GM21526 (cell line): ENCODE results near the gene C16orf96.

Experiments
- ATAC-seq: cut with Tn5 transposase; IDR thresholded peaks from one replicate; pipeline ENCODE4 v1.9.1; 2021; ENCODE audit warnings: moderate library complexity; ENCODE audit not compliant: unreplicated experiment, low FRiP score

C16orf96 gene

GRCh38 chr16:4599037-4599436 is 42.9 kb downstream of the C16orf96 start:
- ATAC-seq: no peak

GRCh38 chr16:4599545-4599944 is 43.4 kb downstream of the C16orf96 start:
- ATAC-seq: no peak

GRCh38 chr16:4601036-4601863 is 45.1 kb downstream of the C16orf96 start:
- no peak for ATAC-seq

- no peak for ATAC-seq
These were observed 45.7 kb downstream of the C16orf96 start for GRCh38 chr16:4601864-4602186.

- no peak for ATAC-seq
These were observed 46.2 kb downstream of the C16orf96 start for GRCh38 chr16:4602331-4602730.

GRCh38 chr16:4603624-4604170 is 47.6 kb downstream of the C16orf96 start:
- no peak for ATAC-seq

GRCh38 chr16:4604401-4604800 is 48.3 kb downstream of the C16orf96 start:
- ATAC-seq: no peak

- no peak for ATAC-seq
These were observed 50.2 kb downstream of the C16orf96 start for GRCh38 chr16:4606354-4606753.

GRCh38 chr16:4607841-4608703 is 51.9 kb downstream of the C16orf96 start:
- no peak for ATAC-seq

GRCh38 chr16:4608704-4608980 is 52.5 kb downstream of the C16orf96 start:
- no peak for ATAC-seq

- no peak for ATAC-seq
These were observed 53.3 kb downstream of the C16orf96 start for GRCh38 chr16:4609200-4610010.

- ATAC-seq: no peak
These were observed 54.2 kb downstream of the C16orf96 start for GRCh38 chr16:4610011-4611005.

- ATAC-seq: no peak
These were observed 55.3 kb downstream of the C16orf96 start for GRCh38 chr16:4611337-4612021.

GRCh38 chr16:4612474-4612931 is 56.4 kb downstream of the C16orf96 start:
- ATAC-seq: no peak

GRCh38 chr16:4612977-4613635 is 57.0 kb downstream of the C16orf96 start:
- no peak for ATAC-seq

GRCh38 chr16:4613636-4614570 is 57.8 kb downstream of the C16orf96 start:
- ATAC-seq: no peak
